HT-29 (cell line): Measurements from ENCODE around the gene MAP3K6. TPM values are rescaled to one million over a fixed set of nuclear protein-coding genes. Genes with fewer than 3 reads are reported as not detected.
A peak's percentile ranks its signal among the peaks of the same experiment; 100 is the strongest.
"Not testable (repeated sequence)": the region's sequence is repeated elsewhere in the genome, so short reads cannot be mapped to it uniquely, and the experiment has no call there.

Experiments used
- DNase-seq: peaks from one replicate; pipeline ENCODE4 v3.0.0-alpha.2; 2015; ENCODE audit warnings: low spot score
- total RNA-seq: library from RNA; depleted of rRNA; stranded (reverse); fragments of >200 nt; shearing (Covaris generic); gene quantifications from 2 replicates; pipeline ENCODE4 v1.2.3, GENCODE V29; 2014; rRNA removed

Gene MAP3K6, protein sequence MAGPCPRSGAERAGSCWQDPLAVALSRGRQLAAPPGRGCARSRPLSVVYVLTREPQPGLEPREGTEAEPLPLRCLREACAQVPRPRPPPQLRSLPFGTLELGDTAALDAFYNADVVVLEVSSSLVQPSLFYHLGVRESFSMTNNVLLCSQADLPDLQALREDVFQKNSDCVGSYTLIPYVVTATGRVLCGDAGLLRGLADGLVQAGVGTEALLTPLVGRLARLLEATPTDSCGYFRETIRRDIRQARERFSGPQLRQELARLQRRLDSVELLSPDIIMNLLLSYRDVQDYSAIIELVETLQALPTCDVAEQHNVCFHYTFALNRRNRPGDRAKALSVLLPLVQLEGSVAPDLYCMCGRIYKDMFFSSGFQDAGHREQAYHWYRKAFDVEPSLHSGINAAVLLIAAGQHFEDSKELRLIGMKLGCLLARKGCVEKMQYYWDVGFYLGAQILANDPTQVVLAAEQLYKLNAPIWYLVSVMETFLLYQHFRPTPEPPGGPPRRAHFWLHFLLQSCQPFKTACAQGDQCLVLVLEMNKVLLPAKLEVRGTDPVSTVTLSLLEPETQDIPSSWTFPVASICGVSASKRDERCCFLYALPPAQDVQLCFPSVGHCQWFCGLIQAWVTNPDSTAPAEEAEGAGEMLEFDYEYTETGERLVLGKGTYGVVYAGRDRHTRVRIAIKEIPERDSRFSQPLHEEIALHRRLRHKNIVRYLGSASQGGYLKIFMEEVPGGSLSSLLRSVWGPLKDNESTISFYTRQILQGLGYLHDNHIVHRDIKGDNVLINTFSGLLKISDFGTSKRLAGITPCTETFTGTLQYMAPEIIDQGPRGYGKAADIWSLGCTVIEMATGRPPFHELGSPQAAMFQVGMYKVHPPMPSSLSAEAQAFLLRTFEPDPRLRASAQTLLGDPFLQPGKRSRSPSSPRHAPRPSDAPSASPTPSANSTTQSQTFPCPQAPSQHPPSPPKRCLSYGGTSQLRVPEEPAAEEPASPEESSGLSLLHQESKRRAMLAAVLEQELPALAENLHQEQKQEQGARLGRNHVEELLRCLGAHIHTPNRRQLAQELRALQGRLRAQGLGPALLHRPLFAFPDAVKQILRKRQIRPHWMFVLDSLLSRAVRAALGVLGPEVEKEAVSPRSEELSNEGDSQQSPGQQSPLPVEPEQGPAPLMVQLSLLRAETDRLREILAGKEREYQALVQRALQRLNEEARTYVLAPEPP (N-terminal part only)
- total RNA-seq, result 17.0 and 19.7 TPM in 2 replicates

- DNase-seq, result peak; percentile 81
Observed at GRCh38 chr1:27366411-27367159, at the start of gene MAP3K6. Gene MAP3K6 (minus strand): TSS chr1:27366961. CDS start chr1:27366597, 364 bp downstream.

DNA sequence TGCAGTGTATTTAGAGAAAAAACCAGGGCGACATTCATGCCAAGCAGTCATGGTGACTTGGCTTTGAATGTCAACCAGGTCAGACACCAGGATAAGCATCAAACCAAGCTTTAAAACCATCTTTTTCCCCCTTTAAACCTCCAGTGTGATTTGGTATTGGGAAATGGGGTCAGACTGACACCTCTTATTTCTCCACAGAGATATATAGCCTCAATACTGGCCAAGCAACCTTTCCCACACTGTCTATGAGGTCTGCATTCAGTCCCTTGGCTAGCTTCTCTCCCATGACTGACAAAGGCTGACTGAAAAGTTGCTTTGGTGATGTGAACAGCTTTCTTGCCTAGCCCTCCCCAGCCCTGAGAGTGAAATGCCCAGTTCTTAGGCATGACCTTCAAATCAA is 47.3 kb upstream of the MAP3K6 start:
- no peak for DNase-seq

DNA sequence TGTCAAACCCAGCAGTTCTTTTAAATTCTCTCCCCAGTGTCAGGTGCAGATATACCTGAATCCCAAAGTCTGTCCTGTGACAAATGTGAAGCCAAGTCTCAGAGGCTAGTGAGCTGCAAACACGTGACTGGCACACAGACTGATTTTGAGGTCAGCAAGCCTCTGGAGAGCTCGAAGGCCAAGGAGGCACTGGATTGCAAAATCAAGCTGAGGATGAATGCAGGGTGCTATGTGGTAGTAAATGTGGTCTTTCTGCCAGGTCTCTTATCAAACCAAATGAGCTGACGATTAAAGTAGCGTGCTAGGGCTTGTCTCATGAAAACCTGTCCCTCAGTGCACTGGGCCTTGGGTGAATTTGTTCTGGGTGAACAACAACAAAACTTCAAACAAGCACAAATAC is 46.2 kb upstream of the MAP3K6 start:
- no peak for DNase-seq

GRCh38 chr1:27412502-27412901 is 45.7 kb upstream of the MAP3K6 start:
- no peak for DNase-seq

- no peak for DNase-seq
Observed at GRCh38 chr1:27410709-27411108, 43.9 kb upstream of the MAP3K6 start.

DNA sequence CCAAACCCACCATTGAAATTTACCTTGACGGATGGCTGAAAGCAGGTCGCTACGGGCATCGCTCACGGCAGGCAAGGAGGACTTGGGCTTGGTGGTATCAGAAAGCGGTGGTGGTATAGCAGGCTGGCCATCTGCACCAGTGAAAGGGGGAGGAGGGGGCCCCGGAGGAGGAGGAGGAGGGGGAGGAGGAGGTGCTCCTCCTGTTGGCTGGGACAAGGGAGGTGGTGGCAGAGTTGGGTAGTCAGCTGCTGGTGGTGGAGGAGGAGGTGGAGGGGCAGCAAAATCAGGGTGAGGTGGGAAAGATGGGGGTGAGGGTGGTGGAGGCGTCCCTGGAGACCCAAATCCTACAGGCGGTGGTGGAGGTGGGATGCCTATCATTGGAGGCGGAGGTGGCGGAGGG is 42.9 kb upstream of the MAP3K6 start:
- no peak for DNase-seq

DNA sequence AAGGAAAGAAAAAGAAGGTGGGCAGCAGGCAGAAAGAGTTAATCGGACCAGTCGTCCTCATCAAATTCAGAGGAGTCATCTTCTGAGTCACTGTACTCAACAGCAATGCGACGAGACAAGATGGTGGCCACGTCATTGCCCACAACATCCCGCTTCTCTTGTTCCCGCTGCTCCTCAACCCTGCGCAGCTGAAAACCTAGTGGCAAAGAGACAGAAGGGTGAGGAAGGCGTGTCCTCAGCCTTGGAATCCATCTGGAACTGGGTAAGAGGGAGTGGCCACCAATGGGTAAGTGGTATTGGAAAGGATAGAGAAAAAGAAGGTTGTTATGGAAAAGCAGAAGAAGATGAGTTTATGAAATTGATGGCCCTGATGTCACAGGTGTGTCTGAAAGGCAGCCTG is 41.4 kb upstream of the MAP3K6 start:
- DNase-seq, result no peak

DNA sequence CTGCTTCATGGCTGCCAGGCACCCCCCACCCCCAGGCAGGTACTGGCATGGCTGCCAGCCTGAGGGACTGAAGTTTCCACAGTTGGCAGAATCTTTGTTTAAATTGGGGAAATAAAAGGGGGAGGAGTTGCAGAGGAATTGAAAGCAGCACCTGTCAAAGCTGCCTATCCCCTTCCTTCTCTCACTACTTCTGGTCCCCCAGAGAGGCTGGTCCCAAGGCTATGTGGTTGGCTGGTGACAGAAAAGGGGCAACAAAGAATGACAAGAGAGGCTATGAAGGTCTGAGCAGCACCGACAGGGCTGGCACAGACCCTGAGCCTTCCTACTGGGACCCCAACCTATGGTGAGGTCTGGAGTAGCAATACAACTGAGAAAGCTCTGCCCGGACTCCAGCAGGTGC is 40.0 kb upstream of the MAP3K6 start:
- DNase-seq, result not testable (repeated sequence)

- no peak for DNase-seq
Observed at GRCh38 chr1:27406362-27406680, 39.6 kb upstream of the MAP3K6 start.

DNA sequence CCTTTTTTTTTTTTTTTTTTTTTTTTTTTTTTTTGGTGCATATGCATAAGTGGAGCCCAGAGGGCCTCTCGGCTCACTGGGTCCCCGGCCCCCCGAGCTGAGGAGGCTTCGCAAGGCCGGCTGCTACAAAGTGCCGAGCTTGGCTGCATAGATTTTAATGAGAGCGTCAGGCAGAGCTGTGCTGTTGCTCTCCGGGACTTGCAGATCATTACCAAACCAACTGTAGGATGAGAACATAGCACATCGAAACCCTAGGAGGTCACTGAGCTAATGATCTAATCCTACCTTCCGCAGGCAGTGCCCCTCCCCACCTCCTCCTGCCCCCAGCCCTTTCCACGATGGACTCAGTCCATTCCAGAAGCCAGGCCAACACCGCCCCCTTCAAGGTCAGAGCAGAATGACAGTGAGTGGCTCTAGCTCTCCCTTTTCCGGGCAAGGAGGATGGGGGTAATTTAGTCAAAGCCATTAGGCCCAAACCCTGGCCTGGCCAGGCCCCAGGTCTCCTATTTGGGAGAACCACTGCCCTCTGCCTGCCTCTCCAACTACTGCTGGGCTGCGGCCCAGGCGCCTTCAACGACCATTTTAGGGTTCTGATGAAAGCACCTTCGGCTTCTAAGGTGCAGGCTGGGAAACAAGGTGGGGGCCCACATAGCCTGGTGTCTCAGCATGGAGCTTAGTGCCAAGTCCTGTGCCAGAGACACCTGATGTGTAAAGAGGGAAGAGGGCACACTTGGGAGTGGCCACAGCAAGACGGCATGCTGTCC is 39.0 kb upstream of the MAP3K6 start:
- not testable (repeated sequence) for DNase-seq

- DNase-seq, result no peak
Observed at GRCh38 chr1:27405074-27405473, 38.3 kb upstream of the MAP3K6 start.

- DNase-seq, result no peak
Observed at GRCh38 chr1:27403931-27404330, 37.2 kb upstream of the MAP3K6 start.

DNA sequence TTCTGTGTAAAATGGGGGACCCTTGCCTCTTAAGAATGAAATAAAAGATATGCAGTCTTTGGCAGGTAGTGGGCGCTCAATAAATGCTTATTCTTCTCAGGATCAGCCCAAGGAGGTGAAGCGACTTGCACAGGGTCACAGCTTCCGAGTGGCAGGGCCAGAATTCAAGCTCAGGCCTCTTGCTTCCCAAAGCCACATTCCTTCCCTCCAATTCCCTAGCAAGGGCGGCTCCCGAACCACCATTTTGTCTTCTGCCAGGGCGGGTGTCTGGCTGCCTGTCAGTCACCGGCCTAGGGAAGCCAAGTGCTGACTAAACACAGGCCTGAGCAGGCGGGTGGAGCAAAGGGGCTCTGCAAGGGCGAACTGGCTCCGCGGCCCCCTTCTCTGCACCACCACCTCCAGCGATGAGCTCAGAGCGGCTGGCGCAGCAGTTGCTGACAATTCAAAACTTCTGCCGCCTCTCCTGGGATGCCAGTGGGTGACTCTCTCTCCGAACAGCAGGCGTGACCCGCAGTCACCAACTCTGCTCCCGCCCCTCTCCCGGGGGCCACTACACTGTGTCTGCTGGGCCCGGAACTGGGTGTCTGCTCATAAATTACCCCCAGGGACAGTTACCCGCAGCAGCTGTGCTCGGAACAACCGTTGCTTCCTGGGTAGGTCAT is 36.4 kb upstream of the MAP3K6 start:
- no peak for DNase-seq

GRCh38 chr1:27402349-27402754 is 35.6 kb upstream of the MAP3K6 start:
- peak; percentile 59 for DNase-seq

DNA sequence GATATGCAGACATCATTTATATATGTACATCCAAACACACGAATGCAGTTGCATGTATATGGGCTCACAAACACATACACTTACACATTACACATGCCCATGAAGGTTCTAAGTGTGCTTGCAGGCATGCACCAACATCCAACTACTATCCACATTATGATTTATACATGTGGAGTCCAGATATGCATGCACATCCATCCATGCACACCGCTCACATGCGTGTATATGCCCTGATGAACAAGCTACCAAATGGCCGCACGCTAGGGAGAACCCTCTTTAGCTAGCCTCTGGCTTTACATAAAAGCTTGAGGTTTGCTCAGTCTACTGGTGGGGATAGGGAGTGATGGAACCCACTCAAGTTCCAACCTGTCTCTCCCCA is 34.2 kb upstream of the MAP3K6 start:
- no peak for DNase-seq

DNA sequence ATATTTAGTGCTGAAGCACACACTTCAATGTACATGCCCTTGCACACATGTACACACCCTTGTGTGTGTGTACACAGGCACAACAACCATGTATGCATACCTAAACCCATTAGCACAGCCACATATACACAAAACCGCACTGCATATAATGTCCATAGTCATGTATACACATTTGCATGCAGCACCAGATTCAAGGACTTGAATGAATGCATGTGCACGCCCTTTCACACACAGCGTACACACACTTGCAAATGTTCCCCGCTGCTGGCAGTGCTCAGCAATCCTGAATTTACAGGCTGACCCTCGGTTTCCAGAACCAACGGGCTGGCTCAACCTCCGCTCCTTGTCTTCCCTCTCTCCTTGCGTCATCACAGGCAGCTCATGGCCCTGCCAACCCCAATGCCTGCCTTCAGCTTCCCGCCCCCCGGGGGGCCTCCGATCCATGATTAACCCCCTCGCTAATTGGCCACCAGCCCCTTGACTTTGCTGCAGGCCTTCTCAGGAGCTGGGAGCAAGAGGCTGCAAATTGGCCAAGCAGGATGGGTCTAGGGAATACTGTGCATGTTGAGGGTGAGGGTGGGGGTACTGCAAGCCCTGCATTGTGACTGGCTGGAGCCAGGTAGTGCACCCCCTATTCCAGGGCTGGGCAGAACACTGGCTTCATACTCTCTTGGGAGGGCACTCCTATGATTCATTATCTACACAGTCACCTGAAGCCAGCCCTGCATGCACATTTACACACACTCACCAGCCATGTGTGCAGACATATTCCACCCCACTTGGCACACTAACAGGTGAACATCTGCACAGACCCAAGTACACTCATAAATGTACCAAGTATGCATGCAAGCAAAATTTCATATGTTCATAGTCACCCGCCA is 33.6 kb upstream of the MAP3K6 start:
- no peak for DNase-seq

- DNase-seq, result no peak
Observed at GRCh38 chr1:27399251-27400025, 32.7 kb upstream of the MAP3K6 start.
